ENCODE results near the gene VCAM1.

VCAM1 gene

GRCh38 chr1:100703052-100703451 lies 16.5 kb upstream of the VCAM1 start:
- no peak for TF ChIP-seq CTCF (IDR thresholded peaks at IDR 0.05; ENCODE audit: low read depth, low read length, missing control alignments)
- H3K4me3 ChIP-seq (ENCODE audit: low read depth, low read length) = no peak overlapping the region
- DNase-seq (ENCODE audit: low read depth) = peak; percentile 42
- in situ Hi-C loops (cut with HindIII; ENCODE audit: low sequenced_read_pairs) = no loop called here

- no peak for TF ChIP-seq CTCF (IDR thresholded peaks at IDR 0.05; ENCODE audit: low read depth, low read length, missing control alignments)
- in situ Hi-C loops (cut with HindIII; ENCODE audit: low sequenced_read_pairs) = no loop called here
- no peak overlapping the region for H3K4me3 ChIP-seq (ENCODE audit: low read depth, low read length)
- DNase-seq (ENCODE audit: low read depth) = no peak
These were observed 15.8 kb upstream of the VCAM1 start for GRCh38 chr1:100703716-100704115.

- in situ Hi-C loops (cut with HindIII; ENCODE audit: low sequenced_read_pairs) = no loop called here
- no peak for DNase-seq (ENCODE audit: low read depth)
- no peak overlapping the region for H3K4me3 ChIP-seq (ENCODE audit: low read depth, low read length)
- TF ChIP-seq CTCF (IDR thresholded peaks at IDR 0.05; ENCODE audit: low read depth, low read length, missing control alignments) = no peak
These were observed 15.1 kb upstream of the VCAM1 start for GRCh38 chr1:100704473-100704872.

GRCh38 chr1:100706296-100706695 lies 13.2 kb upstream of the VCAM1 start:
- in situ Hi-C loops (cut with HindIII; ENCODE audit: low sequenced_read_pairs) = no loop called here

GRCh38 chr1:100706856-100707255 lies 12.7 kb upstream of the VCAM1 start:
- in situ Hi-C loops (cut with HindIII; ENCODE audit: low sequenced_read_pairs) = no loop called here
- TF ChIP-seq CTCF (IDR thresholded peaks at IDR 0.05; ENCODE audit: low read depth, low read length, missing control alignments) = no peak
- DNase-seq (ENCODE audit: low read depth) = no peak
- H3K4me3 ChIP-seq (ENCODE audit: low read depth, low read length) = no peak overlapping the region

More at GRCh38 chr1:100706296-100706695, 13.2 kb upstream of the VCAM1 start:
- no peak for TF ChIP-seq CTCF (IDR thresholded peaks at IDR 0.05; ENCODE audit: low read depth, low read length, missing control alignments)
- H3K4me3 ChIP-seq (ENCODE audit: low read depth, low read length) = no peak overlapping the region
- no peak for DNase-seq (ENCODE audit: low read depth)

GRCh38 chr1:100708476-100709062 lies 11.0 kb upstream of the VCAM1 start:
- no peak for DNase-seq (ENCODE audit: low read depth)
- TF ChIP-seq CTCF (IDR thresholded peaks at IDR 0.05; ENCODE audit: low read depth, low read length, missing control alignments) = no peak
- in situ Hi-C loops (cut with HindIII; ENCODE audit: low sequenced_read_pairs) = no loop called here
- H3K4me3 ChIP-seq (ENCODE audit: low read depth, low read length) = no peak overlapping the region

Data from astrocyte of the cerebellum (primary cell).